HEK293 (cell line): Measurements from ENCODE around the gene C12orf42.

Source experiments
- CTCF ChIA-PET: fragments of 350-600 bp; formaldehyde crosslinking; extraction: SDS; loops from one replicate; lab custom pipeline; 2021; ENCODE audit warnings: antibody characterized with exemption; lab: Yijun Ruan, JAX
- POLR2A ChIA-PET: fragments of 300-600 bp; formaldehyde crosslinking; extraction: SDS; loops from one replicate; lab custom pipeline; 2020; ENCODE audit warnings: antibody characterized with exemption, inconsistent platforms; lab: Yijun Ruan, JAX
- H3K27ac ChIP-seq: fragments of 200-500 bp; sonication (Bioruptor generic); 2 replicates; pipeline ENCODE4 v1.5.1; 2014; ENCODE audit warnings: low read depth, low read length, control low read depth, inconsistent platforms; ENCODE audit errors: extremely low read depth
- H3K36me3 ChIP-seq, 2 experiments: fragments of 200-500 bp in 1 of 2; sonication (Bioruptor generic) in 1 of 2; 1 replicate in 1 of 2; 2 replicates in 1 of 2; pipeline ENCODE4 v1.5.1; 2014 to 2017; ENCODE audit warnings: inconsistent platforms in 2 of 2, low read length in 2 of 2; ENCODE audit not compliant: control insufficient read depth in 2 of 2, insufficient read depth in 1 of 2
- H3K4me1 ChIP-seq: fragments of 200-500 bp; sonication (Bioruptor generic); 2 replicates; pipeline ENCODE4 v1.5.1; 2014; ENCODE audit warnings: mild to moderate bottlenecking, low read length, inconsistent platforms; ENCODE audit not compliant: control insufficient read depth, insufficient read depth
- H3K4me3 ChIP-seq: 2 replicates; pipeline ENCODE4 v1.5.1; 2011; ENCODE audit warnings: low read depth, mild to moderate bottlenecking, control low read depth, low read length, moderate library complexity
- H3K9me3 ChIP-seq: fragments of 200-500 bp; sonication (Bioruptor generic); 2 replicates; pipeline ENCODE4 v1.5.1; 2014; ENCODE audit warnings: low read depth, low read length, inconsistent platforms; ENCODE audit not compliant: control insufficient read depth, insufficient read depth
- GLI2 ChIP-seq: fragments of 450-650 bp; formaldehyde crosslinking; IDR thresholded peaks from 2 replicates; pipeline ENCODE4; 2017; ENCODE audit warnings: missing biosample characterization, missing genetic modification characterization, low read depth, borderline replicate concordance
- KLF7 ChIP-seq: fragments of 450-650 bp; formaldehyde crosslinking; IDR thresholded peaks from 2 replicates; pipeline ENCODE4 v1.5.1; 2016; ENCODE audit warnings: missing biosample characterization, missing genetic modification characterization, borderline replicate concordance
- KLF9 ChIP-seq: fragments of 450-650 bp; formaldehyde crosslinking; IDR thresholded peaks from 2 replicates; pipeline ENCODE4 v1.5.1; 2016; ENCODE audit warnings: missing biosample characterization, missing genetic modification characterization, low read depth
- MEIS1 ChIP-seq: sonication (generic); formaldehyde crosslinking; IDR thresholded peaks from 2 replicates; pipeline ENCODE4 v1.8.1; 2022; ENCODE audit warnings: missing genetic modification reagents, mild to moderate bottlenecking, borderline replicate concordance
- OSR2 ChIP-seq: fragments of 450-650 bp; formaldehyde crosslinking; IDR thresholded peaks from 2 replicates; pipeline ENCODE4 v1.5.1; 2016; ENCODE audit warnings: missing biosample characterization, missing genetic modification characterization
- SALL2 ChIP-seq: fragments of 450-650 bp; formaldehyde crosslinking; IDR thresholded peaks from 2 replicates; pipeline ENCODE4 v1.5.0; 2017; ENCODE audit warnings: missing biosample characterization, mild to moderate bottlenecking, missing genetic modification characterization, borderline replicate concordance
- YY1 ChIP-seq: fragments of 450-650 bp; formaldehyde crosslinking; IDR thresholded peaks from 2 replicates; pipeline ENCODE4 v1.5.1; 2018; ENCODE audit warnings: missing biosample characterization, missing genetic modification characterization
- ZBTB48 ChIP-seq: fragments of 450-650 bp; formaldehyde crosslinking; IDR thresholded peaks from 2 replicates; pipeline ENCODE4 v1.5.1; 2016; ENCODE audit warnings: missing biosample characterization, missing genetic modification characterization
- ZFP3 ChIP-seq: fragments of 450-650 bp; formaldehyde crosslinking; IDR thresholded peaks from 2 replicates; pipeline ENCODE4 v1.5.1; 2016; ENCODE audit warnings: low read depth, missing biosample characterization, missing genetic modification characterization
- ZFP37 ChIP-seq: fragments of 450-650 bp; formaldehyde crosslinking; IDR thresholded peaks from 2 replicates; pipeline ENCODE4 v1.5.1; 2016; ENCODE audit warnings: missing biosample characterization, missing genetic modification characterization
- ZNF155 ChIP-seq: fragments of 450-650 bp; formaldehyde crosslinking; IDR thresholded peaks from 2 replicates; pipeline ENCODE4 v1.5.1; 2016; ENCODE audit warnings: missing biosample characterization, missing genetic modification characterization
- ZNF23 ChIP-seq: fragments of 450-650 bp; formaldehyde crosslinking; IDR thresholded peaks from 2 replicates; pipeline ENCODE4 v1.5.1; 2016; ENCODE audit warnings: missing biosample characterization, missing genetic modification characterization, borderline replicate concordance
- ZNF239 ChIP-seq: fragments of 450-650 bp; formaldehyde crosslinking; IDR thresholded peaks from 2 replicates; pipeline ENCODE4 v1.5.1; 2016; ENCODE audit warnings: missing biosample characterization, missing genetic modification characterization
- ZNF350 ChIP-seq: fragments of 450-650 bp; formaldehyde crosslinking; IDR thresholded peaks from 2 replicates; pipeline ENCODE4 v1.5.0; 2017; ENCODE audit warnings: missing biosample characterization, mild to moderate bottlenecking, missing genetic modification characterization
- ZNF366 ChIP-seq: fragments of 450-650 bp; formaldehyde crosslinking; conservative IDR thresholded peaks from 2 replicates; pipeline ENCODE4 v1.5.1; 2016; ENCODE audit warnings: missing biosample characterization, missing genetic modification characterization
- ZNF37A ChIP-seq: fragments of 450-650 bp; IDR thresholded peaks from 2 replicates; pipeline ENCODE4 v1.5.1; 2018; ENCODE audit warnings: missing biosample characterization, missing genetic modification characterization
- ZNF394 ChIP-seq: fragments of 450-650 bp; formaldehyde crosslinking; IDR thresholded peaks from 2 replicates; pipeline ENCODE4 v1.5.1; 2016; ENCODE audit warnings: missing biosample characterization, missing genetic modification characterization, mild to moderate bottlenecking, moderate library complexity, borderline replicate concordance
- ZNF521 ChIP-seq: fragments of 450-650 bp; formaldehyde crosslinking; IDR thresholded peaks from 2 replicates; pipeline ENCODE4 v1.5.1; 2017; ENCODE audit warnings: missing biosample characterization, mild to moderate bottlenecking, missing genetic modification characterization
- ZNF548 ChIP-seq: fragments of 450-650 bp; formaldehyde crosslinking; IDR thresholded peaks from 2 replicates; pipeline ENCODE4 v1.5.1; 2016; ENCODE audit warnings: missing biosample characterization, missing genetic modification characterization
- ZNF555 ChIP-seq: fragments of 450-650 bp; formaldehyde crosslinking; conservative IDR thresholded peaks from 2 replicates; pipeline ENCODE4 v1.5.1; 2017; ENCODE audit warnings: missing biosample characterization, mild to moderate bottlenecking, missing genetic modification characterization, inconsistent platforms
- ZNF560 ChIP-seq: fragments of 450-650 bp; formaldehyde crosslinking; IDR thresholded peaks from 2 replicates; pipeline ENCODE4 v1.5.1; 2017; ENCODE audit warnings: missing biosample characterization, missing genetic modification characterization, borderline replicate concordance
- ZNF571 ChIP-seq: fragments of 450-650 bp; formaldehyde crosslinking; IDR thresholded peaks from 2 replicates; pipeline ENCODE4 v1.5.0; 2017; ENCODE audit warnings: missing biosample characterization, missing genetic modification characterization
- ZNF639 ChIP-seq: fragments of 450-650 bp; formaldehyde crosslinking; IDR thresholded peaks from 2 replicates; pipeline ENCODE4 v1.5.1; 2016; ENCODE audit warnings: missing biosample characterization, missing genetic modification characterization
- ZNF654 ChIP-seq: fragments of 450-650 bp; formaldehyde crosslinking; IDR thresholded peaks from 2 replicates; pipeline ENCODE4 v1.5.1; 2016; ENCODE audit warnings: low read depth, missing biosample characterization, missing genetic modification characterization
- ZNF747 ChIP-seq: fragments of 450-650 bp; formaldehyde crosslinking; IDR thresholded peaks from 2 replicates; pipeline ENCODE4 v1.5.1; 2016; ENCODE audit warnings: missing biosample characterization, missing genetic modification characterization
- ZNF830 ChIP-seq: fragments of 450-650 bp; IDR thresholded peaks from 2 replicates; pipeline ENCODE4 v1.5.0; 2018; ENCODE audit warnings: missing biosample characterization, missing genetic modification characterization, low read depth, mild to moderate bottlenecking, moderate library complexity
- TF ChIP-seq, protein P1 (sequence below): fragments of 450-650 bp; formaldehyde crosslinking; IDR thresholded peaks from 2 replicates; pipeline ENCODE4 v1.5.1; 2016; ENCODE audit warnings: missing biosample characterization, missing genetic modification characterization
- TF ChIP-seq, protein P2 (sequence below): fragments of 450-650 bp; formaldehyde crosslinking; IDR thresholded peaks from 2 replicates; pipeline ENCODE4 v1.5.1; 2017; ENCODE audit warnings: missing biosample characterization, mild to moderate bottlenecking, missing genetic modification characterization, moderate library complexity

Gene C12orf42

GRCh38 chr12:103399986-103400385 is 95.8 kb downstream of the C12orf42 start (continued):
- TF ChIP-seq ZNF560 (tag by site-specific recombination), result no peak
- no peak for TF ChIP-seq MEIS1 (CRISPR knock-in tag)
- no peak for TF ChIP-seq ZNF747
- no peak for TF ChIP-seq ZNF239 (tag by site-specific recombination)
- no peak for TF ChIP-seq ZNF521 (tag by site-specific recombination)
- no peak for TF ChIP-seq ZFP3
- no peak for TF ChIP-seq ZNF830 (tag by site-specific recombination)
- no peak for TF ChIP-seq ZNF350 (tag by site-specific recombination)

GRCh38 chr12:103397536-103397935 is 98.2 kb downstream of the C12orf42 start:
- no peak for TF ChIP-seq ZNF555
- no peak for TF ChIP-seq ZNF23
- no peak for TF ChIP-seq ZNF548
- no peak for TF ChIP-seq KLF7
- Histone ChIP-seq H3K27ac (no peak overlapping the region), H3K36me3 (no peaks in the 10 kb centered on the region), H3K4me3 (no peak overlapping the region), H3K4me1 (no peaks in the 10 kb centered on the region), H3K9me3 (no peaks in the 10 kb centered on the region)
- POLR2A ChIA-PET, result no interaction called here
- CTCF ChIA-PET, result no interaction called here

GRCh38 chr12:103392722-103393121 is 103.0 kb downstream of the C12orf42 start:
- Histone ChIP-seq H3K4me1 (no peaks in the 10 kb centered on the region), H3K36me3 (no peaks in the 10 kb centered on the region), H3K4me3 (no peak overlapping the region), H3K9me3 (no peaks in the 10 kb centered on the region), H3K27ac (no peak overlapping the region)
- no peak for TF ChIP-seq ZNF394 (tag by site-specific recombination)
- TF ChIP-seq ZNF571 (tag by site-specific recombination), result no peak
- TF ChIP-seq ZFP37 (tag by site-specific recombination), result no peak
- no peak for TF ChIP-seq YY1 (tag by site-specific recombination)
- no peak for TF ChIP-seq ZNF155 (tag by site-specific recombination)
- no peak for TF ChIP-seq GLI2
- TF ChIP-seq, protein P1, sequence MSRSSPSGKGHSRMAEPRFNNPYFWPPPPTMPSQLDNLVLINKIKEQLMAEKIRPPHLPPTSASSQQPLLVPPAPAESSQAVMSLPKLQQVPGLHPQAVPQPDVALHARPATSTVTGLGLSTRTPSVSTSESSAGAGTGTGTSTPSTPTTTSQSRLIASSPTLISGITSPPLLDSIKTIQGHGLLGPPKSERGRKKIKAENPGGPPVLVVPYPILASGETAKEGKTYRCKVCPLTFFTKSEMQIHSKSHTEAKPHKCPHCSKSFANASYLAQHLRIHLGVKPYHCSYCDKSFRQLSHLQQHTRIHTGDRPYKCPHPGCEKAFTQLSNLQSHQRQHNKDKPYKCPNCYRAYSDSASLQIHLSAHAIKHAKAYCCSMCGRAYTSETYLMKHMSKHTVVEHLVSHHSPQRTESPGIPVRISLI (tag by site-specific recombination), result no peak
- no peak for TF ChIP-seq ZNF639
- TF ChIP-seq KLF9 (tag by site-specific recombination), result no peak
- no peak for TF ChIP-seq ZBTB48 (tag by site-specific recombination)
- TF ChIP-seq ZNF654 (tag by site-specific recombination), result no peak
- TF ChIP-seq, protein P2, sequence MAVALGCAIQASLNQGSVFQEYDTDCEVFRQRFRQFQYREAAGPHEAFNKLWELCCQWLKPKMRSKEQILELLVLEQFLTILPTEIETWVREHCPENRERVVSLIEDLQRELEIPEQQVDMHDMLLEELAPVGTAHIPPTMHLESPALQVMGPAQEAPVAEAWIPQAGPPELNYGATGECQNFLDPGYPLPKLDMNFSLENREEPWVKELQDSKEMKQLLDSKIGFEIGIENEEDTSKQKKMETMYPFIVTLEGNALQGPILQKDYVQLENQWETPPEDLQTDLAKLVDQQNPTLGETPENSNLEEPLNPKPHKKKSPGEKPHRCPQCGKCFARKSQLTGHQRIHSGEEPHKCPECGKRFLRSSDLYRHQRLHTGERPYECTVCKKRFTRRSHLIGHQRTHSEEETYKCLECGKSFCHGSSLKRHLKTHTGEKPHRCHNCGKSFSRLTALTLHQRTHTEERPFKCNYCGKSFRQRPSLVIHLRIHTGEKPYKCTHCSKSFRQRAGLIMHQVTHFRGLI (tag by site-specific recombination), result no peak
- no peak for TF ChIP-seq SALL2
- TF ChIP-seq ZNF366 (tag by site-specific recombination), result no peak
- no peak for TF ChIP-seq OSR2 (tag by site-specific recombination)
- TF ChIP-seq ZNF37A, result no peak
- CTCF ChIA-PET, result interaction anchor here (1.1 kb wide), 1 partner anchor 8 kb away, joined by 4 read pairs; no protein-coding TSS in a partner anchor
- POLR2A ChIA-PET, result no interaction called here
